GM12872 (cell line): ENCODE data around the gene HOMEZ.

Experiments used
- TF ChIP-seq, protein P1 (sequence below): IDR thresholded peaks from 3 replicates; pipeline ENCODE4 v1.5.1; 2011; ENCODE audit warnings: low read depth, mild to moderate bottlenecking, low read length, moderate library complexity; ENCODE audit not compliant: insufficient read depth

HOMEZ gene

DNA sequence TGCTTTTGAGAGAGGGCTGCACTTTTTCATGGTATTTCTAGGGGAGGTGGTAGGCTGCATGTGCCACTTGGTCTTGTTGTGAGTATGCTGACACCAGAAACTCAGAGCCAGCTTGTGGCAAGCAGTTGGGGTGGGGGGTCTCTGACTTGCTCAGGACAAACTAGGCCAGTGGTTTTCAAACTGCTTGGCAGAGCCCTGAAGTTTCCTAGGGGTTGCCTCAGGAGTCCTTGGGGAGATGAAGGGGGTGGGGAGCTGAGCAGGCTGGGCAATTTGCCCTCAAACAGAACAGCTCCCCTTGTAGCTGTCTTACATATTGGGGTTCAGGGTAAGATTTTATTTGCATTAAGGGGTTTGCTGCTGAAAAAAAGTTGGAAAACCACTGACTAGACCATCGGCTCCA, 24.6 kb upstream of the HOMEZ start:
- TF ChIP-seq, protein P1, sequence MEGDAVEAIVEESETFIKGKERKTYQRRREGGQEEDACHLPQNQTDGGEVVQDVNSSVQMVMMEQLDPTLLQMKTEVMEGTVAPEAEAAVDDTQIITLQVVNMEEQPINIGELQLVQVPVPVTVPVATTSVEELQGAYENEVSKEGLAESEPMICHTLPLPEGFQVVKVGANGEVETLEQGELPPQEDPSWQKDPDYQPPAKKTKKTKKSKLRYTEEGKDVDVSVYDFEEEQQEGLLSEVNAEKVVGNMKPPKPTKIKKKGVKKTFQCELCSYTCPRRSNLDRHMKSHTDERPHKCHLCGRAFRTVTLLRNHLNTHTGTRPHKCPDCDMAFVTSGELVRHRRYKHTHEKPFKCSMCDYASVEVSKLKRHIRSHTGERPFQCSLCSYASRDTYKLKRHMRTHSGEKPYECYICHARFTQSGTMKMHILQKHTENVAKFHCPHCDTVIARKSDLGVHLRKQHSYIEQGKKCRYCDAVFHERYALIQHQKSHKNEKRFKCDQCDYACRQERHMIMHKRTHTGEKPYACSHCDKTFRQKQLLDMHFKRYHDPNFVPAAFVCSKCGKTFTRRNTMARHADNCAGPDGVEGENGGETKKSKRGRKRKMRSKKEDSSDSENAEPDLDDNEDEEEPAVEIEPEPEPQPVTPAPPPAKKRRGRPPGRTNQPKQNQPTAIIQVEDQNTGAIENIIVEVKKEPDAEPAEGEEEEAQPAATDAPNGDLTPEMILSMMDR, result no peak

DNA sequence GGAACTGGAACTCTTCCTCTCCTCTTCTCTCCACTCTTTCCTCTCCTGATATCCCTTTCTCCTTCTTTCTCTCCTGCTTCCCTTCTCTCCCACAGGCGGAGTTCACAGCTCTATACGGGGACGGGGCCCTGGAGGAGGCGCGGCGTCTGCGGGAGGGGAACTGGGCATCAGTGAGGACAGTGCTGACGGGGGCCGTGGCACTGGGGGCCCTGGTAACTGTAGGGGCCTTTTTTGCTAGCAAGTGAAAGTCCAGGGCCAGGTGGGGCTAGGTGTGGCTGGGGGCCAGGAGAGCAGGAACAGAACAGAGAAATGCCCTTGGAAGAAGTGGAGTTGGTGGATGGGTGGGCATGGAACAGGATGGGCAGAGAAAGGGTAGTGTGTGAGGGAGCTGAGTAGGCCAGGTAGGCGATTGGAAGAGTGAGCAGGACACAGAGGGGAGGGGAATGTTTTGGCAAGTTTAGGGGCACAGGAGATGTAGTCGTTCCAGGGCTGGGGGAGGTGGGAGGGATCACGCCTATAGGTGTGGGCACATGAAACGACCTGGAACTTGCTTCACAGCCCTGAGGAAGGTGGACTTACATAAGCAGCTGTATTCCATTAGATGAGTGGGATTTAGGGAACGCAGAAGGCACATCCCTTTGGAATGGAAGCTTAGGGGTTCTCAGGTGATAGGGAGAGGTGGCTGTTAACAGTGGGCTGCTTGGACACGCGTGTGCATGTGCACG, 23.0 kb upstream of the HOMEZ start:
- TF ChIP-seq, protein P1, result no peak

DNA sequence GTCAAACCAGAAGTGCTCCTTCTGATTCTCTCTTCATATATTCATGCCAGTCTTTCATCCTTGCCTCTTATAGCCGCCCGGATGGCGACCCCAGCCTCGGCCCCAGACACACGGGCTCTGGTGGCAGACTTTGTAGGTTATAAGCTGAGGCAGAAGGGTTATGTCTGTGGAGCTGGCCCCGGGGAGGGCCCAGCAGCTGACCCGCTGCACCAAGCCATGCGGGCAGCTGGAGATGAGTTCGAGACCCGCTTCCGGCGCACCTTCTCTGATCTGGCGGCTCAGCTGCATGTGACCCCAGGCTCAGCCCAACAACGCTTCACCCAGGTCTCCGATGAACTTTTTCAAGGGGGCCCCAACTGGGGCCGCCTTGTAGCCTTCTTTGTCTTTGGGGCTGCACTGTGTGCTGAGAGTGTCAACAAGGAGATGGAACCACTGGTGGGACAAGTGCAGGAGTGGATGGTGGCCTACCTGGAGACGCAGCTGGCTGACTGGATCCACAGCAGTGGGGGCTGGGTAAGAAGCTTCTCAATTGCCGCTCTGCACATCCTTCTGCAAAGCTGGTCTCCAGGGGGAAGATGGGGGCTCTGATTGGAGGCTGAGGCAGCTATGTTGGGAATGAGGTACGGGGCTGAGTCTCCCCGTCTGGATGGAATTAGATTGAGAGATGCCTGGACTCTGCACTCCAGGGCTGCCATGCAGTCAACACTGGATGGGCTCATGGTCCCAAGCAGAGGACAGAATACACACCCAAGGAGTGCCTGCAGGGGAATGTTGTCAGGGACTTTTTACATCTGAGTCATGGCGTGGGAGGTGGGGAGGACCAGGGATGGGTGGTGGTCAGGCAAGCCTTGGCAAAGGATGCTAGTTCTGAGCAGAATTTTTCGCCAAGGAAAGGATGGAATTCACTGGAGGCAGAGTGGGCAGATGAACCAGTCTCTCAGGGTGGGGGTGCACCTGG, 22.0 kb upstream of the HOMEZ start:
- TF ChIP-seq, protein P1, result no peak

DNA sequence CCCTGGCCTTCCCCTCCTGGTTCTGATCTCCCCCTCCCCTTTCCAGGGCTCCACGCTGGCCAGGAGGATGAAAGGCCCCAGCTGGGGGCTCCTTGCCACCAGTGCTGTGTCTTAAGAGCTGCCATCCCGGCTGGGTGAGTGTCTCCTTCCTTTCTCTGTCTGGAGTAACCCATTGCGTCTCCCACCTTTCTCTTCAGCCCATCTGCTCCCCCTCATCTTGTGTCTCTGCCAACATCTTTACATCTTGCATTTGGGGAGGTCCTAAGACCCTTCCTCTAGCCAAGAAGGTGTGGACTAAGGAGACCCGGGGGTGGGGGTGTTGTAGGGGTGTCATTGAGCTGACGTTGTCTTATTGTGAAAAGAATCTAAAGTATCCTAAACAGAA, 21.2 kb upstream of the HOMEZ start:
- TF ChIP-seq, protein P1, result no peak

DNA sequence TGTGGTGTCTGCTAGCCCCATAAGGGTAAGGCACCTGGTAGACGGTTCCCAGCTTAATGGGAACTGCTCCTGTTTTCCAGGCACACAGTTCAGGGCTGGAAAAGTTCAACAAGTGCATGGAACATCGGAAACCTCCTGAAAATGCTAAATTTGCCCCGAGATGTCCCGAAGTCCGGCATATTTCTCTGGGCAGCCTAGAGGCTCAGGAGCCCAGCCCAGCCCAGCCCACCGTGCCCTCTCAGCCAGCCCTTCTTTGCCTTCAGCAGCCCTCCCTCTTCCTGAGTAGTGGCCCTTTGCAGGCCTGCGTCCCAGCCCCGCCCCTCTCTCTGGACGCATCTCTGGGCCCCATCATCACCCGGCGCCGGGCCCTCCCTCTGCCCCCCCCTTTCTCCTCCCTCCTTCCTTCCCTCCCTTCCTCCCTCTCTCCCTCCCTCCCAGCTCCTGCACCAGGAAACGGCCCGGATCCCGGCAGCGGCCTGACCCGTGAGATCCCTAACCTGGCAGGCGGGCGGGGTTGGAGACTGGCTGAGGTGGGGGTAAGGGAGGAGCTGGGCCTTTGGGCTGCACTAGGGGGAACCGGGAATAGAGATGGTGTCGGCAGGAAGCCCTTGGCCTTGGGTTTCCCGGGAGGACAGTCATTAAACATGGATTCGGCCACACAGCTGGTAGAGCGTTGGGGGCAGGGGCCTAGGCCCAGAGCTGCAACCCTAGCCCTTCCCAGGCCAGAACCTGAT, 20.6 kb upstream of the HOMEZ start, which contains the start of gene BCL2L2:
Gene BCL2L2 (plus strand): TSS at position 422 of the 734 bp plus-strand sequence. CDS start 935 bp downstream, outside the sequence.
- TF ChIP-seq, protein P1, result no peak

DNA sequence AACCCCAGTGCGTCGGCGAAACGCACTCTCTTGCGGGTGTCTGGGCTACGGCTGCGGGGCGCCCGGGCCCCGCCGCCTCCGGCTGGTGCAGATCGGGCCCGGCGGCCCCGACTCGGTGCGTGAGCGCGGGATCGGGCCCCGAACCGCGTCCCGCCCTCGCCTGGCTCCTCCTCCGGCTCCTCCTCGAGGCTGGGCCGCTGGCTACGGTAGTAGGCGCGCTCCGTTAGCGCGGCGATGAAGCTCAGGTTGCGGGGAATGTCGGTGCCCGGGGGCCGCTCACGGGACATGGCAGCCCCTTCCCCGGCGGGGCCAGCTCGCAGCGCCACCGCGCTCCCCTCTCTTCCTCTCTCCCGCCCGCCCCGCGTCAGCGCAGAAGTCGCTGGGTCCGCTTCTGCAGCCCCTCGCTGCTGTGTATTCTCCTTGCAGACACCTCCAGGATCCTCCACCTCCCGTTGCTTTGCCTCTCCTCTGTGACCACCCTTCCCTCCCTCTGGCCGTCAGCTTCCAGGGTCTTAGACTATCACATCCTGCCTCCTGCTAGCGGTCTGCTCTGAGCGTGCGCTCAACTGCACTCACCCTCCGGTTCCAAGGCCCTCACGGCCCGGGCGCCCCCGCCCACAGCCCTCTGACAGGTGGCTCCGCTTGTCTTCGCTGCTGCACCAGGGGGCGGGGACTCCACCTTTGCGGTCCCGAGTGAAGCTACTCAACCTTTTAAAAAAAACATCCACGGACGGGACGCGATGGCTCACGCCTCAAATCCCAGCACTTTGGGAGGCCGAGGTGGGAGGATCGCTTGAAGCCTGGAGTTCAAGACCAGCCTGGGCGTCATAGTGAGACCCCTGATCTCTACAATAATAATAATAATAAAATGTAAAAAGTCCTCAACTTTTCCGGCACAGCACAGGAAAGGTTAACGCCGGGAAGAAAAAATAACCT, 16.6 kb upstream of the HOMEZ start, which contains the start of gene PPP1R3E:
Gene PPP1R3E (minus strand): TSS at position 570 of the 936 bp plus-strand sequence. CDS start 283 bp downstream, at position 287.
- TF ChIP-seq, protein P1, result no peak
